Hematopoietic multipotent progenitor cell (in vitro differentiated cells): ENCODE measurements around the gene NECTIN3. TPM values are rescaled to one million over a fixed set of nuclear protein-coding genes. Genes with fewer than 3 reads are reported as not detected.

Experiments
- DNase-seq, 3 donors: peaks; one replicate each; pipeline ENCODE4 v3.0.0-alpha.2; 2011 to 2015; ENCODE audit warnings: low read depth in 2 of 3, low spot score in 2 of 3
- total RNA-seq: library from RNA; depleted of rRNA; stranded (reverse); fragments of >200 nt; gene quantifications from one replicate; pipeline ENCODE4 v1.2.3, GENCODE V29; 2012

NECTIN3 gene
- total RNA-seq, 1 donor: under 0.01 TPM

DNA sequence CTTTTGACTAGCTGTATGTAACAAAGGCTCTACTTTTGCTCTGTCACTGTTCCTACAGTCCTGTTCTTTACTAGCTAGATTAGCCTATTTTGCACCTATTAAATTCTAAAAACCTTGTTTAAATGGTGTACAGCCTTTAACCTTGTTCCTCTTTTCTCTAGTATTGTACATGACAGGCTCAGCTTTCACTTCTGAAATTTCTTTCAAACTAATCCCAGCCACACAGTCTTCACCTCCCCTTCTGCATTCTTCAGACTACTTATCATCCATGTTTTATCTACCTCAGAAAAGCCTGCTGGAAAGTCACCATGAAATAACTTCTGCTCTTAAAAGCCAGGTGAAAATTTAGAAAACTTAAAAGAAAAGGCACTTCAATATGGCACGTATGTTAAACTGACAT, 122.4 kb downstream of the NECTIN3 start:
- DNase-seq: peak in 1 of 3 donors; percentile 17

DNA sequence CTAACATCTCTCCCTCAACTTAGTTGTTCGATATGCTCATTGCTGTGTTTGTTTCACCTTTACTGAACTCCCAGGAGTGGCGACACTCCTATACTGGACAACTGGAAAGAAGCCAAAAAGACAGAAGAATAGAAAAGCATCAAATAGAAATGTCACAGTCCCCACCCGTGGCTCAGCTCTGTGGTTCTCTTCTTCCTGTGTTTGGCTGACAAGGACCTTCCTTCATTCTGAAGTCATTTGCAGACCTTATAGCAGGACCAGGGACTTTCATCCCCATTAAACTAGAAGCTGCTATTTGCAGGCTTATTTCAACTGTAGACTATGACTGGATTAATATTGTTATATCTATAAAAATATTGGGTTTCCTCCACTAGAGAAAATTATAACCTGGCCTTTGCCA, 125.9 kb downstream of the NECTIN3 start:
- DNase-seq: no peak

DNA sequence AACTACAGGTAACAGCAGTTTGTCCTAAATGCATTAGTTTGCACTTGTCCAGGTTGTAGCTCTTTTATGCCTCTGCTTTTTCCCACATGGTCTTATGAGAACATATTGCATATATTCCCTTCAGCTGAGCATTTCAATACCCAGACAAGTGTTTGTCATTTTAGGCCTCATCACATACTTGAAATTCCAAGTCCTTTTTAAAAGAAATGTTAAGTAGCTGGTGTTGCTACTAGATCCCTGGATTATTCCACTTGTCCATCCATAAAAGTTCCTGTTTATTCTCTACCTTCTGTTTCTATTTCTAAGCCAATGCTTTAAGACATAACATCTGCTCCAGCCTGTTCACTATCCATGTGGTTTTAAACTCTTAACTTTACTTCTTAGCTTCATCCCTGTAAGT, 128.4 kb downstream of the NECTIN3 start:
- DNase-seq: no peak

DNA sequence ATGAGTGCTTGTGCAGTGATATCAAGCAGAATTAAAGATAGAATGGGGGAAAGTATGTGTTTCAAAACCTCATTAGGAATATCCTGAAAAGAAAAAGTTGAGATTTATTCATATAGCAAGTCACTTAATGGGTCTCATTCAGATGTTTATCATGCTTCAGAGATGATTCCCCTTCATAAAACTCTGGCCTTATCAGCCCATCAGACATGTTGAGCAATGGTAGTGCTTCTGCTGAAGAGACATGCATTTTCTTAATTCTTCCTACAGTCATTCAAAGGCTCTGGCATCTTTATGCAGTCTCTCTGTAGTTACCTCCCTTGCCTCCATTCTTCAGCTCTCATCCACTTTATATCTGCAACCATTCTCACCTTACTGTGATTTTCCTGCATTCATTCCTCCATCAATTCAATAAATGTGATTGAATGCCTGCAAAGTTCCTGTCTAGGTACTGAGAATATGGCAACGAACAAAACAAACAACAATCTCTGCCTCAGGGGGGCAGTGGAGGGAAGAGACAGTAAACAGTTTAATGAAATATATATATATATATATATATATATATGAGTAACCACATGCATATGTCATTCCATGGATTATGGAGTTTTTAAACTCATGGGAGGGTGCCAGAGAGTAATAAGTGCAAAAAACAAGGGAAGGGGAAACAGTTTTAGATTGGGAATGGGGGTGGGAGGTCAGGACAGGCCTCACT, 138.5 kb downstream of the NECTIN3 start:
- no peak for DNase-seq

DNA sequence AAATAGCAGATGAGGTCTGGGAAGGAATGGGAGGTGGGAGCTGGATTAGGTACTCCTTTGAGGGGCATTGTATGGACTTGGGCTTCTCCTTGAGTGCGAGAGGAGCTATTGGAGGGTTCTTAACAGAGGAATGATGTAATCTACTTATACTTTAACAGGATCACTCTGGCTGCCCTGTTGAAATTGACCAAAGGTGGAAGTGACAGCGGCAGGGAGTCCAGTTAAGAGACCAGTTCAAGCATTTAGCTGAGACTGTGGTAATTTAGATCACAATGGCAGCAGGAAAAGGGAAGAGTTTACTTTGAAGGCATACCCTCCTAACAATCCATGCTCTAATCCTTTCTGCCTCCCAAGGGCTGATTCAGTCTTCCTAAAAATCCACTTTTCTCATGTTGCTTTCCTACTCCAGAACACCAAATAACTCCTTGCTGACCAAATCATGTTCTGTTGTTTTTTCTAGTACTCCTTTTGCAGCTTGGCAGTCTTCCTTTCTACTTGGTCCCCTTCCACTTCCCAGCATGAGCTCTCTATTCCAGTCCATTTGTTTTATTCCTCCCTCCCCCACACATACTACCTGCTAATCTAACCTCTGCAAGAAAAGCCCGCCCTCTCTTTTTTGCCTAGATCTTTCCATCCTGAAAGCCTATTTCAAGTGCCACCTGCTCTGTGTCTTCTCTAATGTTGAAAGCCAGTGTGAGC, 139.4 kb downstream of the NECTIN3 start:
- DNase-seq: no peak

DNA sequence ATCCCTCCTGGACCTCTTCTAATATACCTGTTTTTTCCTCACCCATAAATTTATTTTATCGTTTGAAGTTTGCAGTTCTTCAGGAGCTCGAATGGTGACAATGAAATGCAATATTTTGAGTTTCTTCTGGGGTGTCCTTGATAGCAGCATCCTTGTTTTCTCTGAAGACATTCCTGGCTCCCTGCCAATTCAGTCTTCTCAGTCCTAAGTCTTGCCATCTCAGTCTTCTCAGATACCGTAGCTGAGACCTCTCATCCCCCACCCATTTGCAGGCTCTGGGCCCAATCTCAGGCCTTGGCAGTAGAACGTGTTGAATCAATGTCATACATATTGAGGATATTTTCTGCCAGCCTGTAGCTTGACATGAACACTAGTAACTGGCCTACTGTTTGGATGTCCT, 140.9 kb downstream of the NECTIN3 start:
- DNase-seq: no peak

DNA sequence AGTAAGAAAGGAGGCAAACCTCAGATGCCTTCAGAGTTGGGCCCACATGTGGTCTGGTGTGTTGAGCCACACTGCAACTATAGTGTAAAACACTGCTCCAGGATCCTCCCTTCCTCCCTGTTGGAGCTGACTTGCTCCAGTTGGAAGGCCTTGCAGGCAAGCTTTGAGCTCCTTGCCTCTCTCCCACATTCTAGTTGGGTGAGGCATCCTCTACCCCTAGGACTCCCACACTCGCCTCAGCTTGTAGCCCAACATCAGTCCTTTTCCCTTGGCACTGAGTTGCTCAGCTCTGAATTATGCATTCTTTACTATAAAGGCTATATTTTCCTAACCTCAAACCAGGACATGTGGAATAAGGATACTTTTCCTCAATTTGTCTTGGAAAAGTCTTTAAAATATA, 143.9 kb downstream of the NECTIN3 start:
- DNase-seq: no peak

DNA sequence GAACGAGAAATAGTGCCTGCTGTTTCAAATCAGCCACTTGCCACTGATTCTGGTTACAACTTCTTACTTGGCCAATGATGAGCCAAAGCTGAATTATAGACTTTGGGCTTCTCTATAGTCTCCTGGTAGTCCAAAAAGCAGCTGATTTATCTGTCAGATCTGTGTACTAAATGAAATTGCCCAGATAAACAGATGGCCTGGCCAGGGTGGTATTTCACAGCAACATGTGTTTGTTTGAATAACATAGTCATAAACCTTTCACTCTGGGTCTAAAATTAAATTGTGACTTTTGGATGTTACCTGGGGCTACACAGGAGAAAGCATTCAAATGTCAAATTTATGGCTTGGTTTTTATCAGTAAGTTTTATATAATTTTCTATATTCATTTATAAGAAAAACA, 147.0 kb downstream of the NECTIN3 start:
- DNase-seq: no peak

DNA sequence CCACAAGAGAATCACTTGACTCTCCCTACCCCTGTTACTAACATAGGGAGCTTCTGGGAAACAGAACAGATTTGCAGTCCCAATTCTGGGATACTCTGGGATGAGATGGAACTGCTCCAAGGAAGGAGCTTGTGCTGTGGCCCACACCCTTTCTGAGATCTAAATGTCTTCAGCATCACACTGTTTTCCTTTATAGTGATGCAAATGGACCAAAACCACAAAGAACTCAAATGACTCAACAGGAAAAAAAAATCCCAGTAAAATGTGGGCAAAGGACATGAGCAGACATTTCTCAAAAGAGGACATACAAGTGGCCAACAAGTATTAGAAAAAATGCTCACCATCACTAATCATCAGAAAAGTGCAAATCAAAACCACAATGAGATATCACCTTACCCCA, 155.6 kb downstream of the NECTIN3 start:
- no peak for DNase-seq

DNA sequence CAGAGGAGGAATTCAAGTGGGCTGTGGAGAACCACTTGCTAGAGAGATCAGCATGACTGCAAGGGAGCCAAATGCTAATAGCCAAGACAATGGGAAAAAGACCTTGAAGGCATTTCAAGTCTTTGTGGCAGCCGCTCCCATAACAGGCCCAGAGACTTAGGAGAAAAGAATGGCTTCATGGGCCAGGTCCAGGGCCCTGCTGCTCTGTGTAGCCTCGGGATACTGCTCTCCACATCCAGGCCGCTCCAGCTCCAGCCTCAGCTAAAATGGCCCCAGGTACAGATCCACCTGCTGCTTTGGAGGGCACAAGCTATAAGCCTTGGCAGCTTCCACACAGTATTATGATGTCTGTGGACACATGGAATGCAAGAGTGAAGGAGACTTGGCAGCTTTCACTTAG, 157.7 kb downstream of the NECTIN3 start:
- DNase-seq: no peak

DNA sequence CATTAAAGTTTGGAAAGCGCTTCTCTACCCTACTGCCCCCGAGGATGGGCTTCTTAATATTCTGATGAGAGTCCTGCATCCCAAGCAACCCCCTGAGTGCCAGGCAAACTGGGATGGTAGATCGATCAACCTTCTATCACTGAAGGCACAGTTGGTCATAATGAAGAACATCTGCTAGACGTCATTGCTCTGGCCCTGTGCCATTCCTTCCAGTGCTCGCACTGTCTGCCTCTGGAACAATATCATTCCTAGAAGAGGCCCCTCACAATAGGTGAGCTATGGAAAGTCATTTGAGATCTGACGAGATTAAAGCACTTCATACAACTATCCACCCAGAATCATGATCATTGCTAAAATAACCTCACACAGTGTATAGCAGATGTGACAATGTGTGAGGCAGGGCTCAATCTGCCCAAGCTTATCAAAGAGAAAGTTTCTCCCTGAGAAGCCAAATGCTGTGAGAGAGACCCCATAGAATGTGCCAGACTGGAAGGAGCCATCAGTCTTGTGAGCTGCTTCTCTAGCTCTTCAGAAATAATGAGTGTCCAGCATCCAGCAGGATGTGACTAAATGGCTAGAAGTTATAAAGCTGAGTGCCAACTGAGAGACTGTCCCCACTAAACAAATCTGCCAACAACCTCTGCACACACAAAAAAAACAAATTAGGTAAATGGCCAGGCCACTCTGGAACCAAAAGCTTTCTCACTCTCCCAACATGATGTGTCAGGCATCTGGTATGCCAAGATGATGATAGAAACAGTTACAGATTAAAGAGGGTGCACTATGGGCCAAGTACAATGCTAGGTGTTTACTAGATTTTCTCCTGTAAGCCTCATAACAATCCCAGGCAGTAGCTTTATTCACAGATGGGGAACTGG, 165.5 kb downstream of the NECTIN3 start:
- DNase-seq: no peak

DNA sequence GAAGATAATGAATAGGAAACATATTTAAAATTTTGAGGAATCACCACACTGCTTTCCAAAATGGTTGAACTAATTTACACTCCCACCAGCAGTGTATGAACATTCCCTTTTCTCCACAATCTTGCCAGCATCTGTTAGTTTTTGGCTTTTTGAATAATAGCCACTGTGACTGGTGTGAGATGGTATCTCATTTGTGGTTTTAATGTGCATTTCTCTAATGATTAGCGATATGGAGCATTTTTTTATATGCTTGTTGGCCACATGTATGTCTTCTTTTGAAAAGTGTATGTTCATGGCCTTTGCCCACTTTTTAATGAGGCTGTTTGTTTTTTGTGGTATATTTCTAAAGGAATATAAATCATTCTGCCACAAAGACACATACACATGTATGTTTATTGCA, 166.3 kb downstream of the NECTIN3 start:
- DNase-seq: peak in 1 of 3 donors; percentile 25

DNA sequence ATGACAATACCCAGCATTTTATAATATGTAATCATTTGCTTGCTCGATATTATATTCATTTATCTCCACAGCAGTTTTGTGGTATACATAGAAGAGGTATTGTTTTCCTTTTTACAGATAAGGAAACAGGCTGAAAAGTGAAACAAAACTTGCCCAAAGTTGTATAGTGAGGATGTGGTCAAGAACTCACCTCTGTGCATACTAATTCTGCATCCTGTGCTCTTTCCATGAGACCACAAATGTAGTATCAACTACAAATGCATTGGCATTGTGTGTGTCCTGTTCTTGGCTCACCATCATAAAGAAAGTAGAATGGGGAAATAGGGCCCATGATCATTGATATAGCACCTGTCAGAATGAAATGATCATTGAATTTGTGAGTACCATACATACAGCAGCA, 167.3 kb downstream of the NECTIN3 start:
- peak in 2 of 3 donors; percentile 4 to 53 for DNase-seq

DNA sequence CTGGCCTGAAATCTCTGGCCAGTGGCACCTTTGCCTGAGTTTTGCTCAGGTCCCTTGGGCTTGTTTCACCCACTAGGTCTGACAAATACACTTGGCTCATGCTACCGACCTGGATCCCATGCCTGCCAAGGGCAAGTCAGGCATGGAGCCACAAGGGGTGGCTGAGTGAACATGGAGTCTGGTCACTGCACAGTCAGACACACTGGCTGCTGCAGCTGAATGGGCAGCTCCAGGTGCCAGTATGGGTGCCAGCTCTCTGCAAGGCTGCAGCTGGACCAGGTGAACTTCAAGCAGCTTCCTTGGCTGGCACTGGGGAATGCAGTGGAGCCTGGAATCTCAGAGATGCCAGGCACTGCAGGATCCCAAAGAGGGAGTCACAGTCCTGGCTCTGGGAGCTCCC, 170.3 kb downstream of the NECTIN3 start:
- DNase-seq: no peak
